Measurements from ENCODE around the gene EARS2.

DNA sequence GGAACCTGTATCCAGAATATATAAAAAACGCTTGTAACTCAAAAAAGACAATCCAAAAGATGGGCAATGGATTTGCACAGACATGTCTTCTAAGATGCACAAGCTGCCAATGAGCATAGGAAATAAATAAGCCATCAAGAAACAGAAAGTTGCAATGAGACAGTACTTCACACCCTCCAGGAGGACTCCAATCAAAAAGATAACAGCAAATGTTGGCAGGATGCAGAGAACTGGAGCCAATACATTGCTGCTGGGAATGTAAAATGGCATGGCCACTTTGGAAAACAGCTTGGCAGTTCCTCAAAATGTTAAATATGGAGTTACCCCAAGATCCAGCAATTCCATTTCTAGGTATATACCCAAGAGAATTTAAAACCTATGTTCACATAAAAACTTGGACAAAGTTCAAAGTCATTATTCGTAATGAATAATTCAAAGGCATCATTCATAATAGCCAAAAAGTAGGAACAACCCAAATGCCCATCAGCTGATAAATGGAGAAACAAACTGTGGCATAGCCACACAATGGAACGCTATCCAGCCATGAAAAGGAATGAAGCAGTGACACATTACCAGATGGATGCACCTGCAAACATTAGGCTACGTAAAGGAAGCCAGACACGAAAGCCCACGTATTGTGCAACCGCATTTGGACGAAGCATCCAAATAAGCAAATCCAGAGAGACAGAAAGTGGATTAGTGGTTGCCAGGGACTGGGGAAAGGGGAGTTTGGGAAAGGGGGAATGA is 72.5 kb downstream of the EARS2 start:
- TF ChIP-seq, protein P1, sequence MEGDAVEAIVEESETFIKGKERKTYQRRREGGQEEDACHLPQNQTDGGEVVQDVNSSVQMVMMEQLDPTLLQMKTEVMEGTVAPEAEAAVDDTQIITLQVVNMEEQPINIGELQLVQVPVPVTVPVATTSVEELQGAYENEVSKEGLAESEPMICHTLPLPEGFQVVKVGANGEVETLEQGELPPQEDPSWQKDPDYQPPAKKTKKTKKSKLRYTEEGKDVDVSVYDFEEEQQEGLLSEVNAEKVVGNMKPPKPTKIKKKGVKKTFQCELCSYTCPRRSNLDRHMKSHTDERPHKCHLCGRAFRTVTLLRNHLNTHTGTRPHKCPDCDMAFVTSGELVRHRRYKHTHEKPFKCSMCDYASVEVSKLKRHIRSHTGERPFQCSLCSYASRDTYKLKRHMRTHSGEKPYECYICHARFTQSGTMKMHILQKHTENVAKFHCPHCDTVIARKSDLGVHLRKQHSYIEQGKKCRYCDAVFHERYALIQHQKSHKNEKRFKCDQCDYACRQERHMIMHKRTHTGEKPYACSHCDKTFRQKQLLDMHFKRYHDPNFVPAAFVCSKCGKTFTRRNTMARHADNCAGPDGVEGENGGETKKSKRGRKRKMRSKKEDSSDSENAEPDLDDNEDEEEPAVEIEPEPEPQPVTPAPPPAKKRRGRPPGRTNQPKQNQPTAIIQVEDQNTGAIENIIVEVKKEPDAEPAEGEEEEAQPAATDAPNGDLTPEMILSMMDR (conservative IDR thresholded peaks at IDR 0.05; ENCODE audit: low read depth, low read length) = no peak
- no peak for TF ChIP-seq EZH2 (IDR thresholded peaks at IDR 0.05; ENCODE audit: borderline replicate concordance, low read depth, low read length, poor library complexity, severe bottlenecking)
